Tibial nerve (tissue), 4 donors: ENCODE measurements around the gene MFRP.

ENCODE experiments used
- EP300 ChIP-seq, 2 donors: sonication (generic); formaldehyde crosslinking; IDR thresholded peaks; one replicate each; pipeline ENCODE4 v1.6.1; 2017; ENCODE audit warnings: antibody characterized with exemption in 2 of 2, mild to moderate bottlenecking in 1 of 2
- POLR2A ChIP-seq, 2 donors: fragments of 450-650 bp; IDR thresholded peaks; one replicate each; pipeline ENCODE4 v1.6.1; 2017; ENCODE audit warnings: antibody characterized with exemption in 2 of 2, mild to moderate bottlenecking in 2 of 2, moderate library complexity in 2 of 2
- TF ChIP-seq, protein P1 (sequence below), 5 experiments: fragments of 200-600 bp in 3 of 5; fragments of 450-650 bp in 2 of 5; sonication (generic) in 3 of 5; IDR thresholded peaks; one replicate each; pipeline ENCODE4 v1.5.1; 2016 to 2019; ENCODE audit warnings: antibody characterized with exemption in 5 of 5, mild to moderate bottlenecking in 3 of 5, moderate library complexity in 2 of 5

DNA sequence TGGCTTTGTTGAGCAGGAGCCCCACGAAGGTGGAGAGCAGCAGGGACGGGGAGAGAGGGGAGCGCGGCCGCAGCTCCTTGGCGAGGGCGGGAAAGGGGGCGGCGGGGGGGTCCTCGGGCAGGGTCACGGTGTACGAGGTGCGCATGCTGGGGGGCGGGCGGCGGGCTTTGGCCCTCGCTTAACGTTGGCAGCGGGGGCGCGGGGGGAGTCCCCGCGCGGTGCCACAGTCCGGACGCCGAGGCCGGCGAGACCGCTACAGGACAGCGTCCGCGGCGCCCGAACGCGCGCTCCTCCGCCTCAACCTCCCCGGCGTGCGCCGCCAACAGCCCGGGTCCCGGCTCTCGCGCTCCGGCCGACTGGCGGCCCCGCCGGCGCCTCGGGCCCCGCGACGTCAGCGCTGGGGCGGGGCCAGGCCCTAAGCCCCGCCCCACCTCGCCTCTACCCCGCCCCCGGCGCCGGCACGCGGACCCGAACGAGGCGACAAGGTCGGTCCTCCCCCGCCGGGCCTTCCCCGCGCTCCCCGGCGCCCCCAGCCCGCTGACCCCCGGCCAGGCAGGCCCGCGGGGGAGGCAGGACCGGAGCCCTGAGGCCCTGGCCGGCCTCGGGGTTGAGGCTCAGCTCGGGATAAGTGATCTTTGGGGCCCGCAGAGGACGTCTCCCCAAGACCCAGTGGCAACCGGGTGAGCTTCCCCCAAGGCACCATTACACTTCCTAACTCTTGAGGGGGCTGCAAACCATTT lies 17.5 kb upstream of the MFRP start:
- TF ChIP-seq, protein P1, sequence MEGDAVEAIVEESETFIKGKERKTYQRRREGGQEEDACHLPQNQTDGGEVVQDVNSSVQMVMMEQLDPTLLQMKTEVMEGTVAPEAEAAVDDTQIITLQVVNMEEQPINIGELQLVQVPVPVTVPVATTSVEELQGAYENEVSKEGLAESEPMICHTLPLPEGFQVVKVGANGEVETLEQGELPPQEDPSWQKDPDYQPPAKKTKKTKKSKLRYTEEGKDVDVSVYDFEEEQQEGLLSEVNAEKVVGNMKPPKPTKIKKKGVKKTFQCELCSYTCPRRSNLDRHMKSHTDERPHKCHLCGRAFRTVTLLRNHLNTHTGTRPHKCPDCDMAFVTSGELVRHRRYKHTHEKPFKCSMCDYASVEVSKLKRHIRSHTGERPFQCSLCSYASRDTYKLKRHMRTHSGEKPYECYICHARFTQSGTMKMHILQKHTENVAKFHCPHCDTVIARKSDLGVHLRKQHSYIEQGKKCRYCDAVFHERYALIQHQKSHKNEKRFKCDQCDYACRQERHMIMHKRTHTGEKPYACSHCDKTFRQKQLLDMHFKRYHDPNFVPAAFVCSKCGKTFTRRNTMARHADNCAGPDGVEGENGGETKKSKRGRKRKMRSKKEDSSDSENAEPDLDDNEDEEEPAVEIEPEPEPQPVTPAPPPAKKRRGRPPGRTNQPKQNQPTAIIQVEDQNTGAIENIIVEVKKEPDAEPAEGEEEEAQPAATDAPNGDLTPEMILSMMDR (IDR thresholded peaks at IDR 0.05) = no peak
- TF ChIP-seq EP300 (IDR thresholded peaks at IDR 0.05) (no peak), POLR2A (IDR thresholded peaks at IDR 0.05) (peak in 1 of 2 donors; percentile 78)
